AG10803 (cell line): ENCODE results near the gene RBP2.

ENCODE experiments used
- DNase-seq: peaks from one replicate; pipeline ENCODE4 v3.0.0; 2010; ENCODE audit warnings: low read depth
- H3K4me3 ChIP-seq: 2 replicates; pipeline ENCODE4 v1.5.1; 2011; ENCODE audit warnings: mild to moderate bottlenecking, low read length, control low read depth
- TF ChIP-seq, protein P1 (sequence below): conservative IDR thresholded peaks from 2 replicates; pipeline ENCODE4 v1.5.1; 2011; ENCODE audit warnings: mild to moderate bottlenecking, low read length, control low read depth, inconsistent platforms

The RBP2 gene

DNA sequence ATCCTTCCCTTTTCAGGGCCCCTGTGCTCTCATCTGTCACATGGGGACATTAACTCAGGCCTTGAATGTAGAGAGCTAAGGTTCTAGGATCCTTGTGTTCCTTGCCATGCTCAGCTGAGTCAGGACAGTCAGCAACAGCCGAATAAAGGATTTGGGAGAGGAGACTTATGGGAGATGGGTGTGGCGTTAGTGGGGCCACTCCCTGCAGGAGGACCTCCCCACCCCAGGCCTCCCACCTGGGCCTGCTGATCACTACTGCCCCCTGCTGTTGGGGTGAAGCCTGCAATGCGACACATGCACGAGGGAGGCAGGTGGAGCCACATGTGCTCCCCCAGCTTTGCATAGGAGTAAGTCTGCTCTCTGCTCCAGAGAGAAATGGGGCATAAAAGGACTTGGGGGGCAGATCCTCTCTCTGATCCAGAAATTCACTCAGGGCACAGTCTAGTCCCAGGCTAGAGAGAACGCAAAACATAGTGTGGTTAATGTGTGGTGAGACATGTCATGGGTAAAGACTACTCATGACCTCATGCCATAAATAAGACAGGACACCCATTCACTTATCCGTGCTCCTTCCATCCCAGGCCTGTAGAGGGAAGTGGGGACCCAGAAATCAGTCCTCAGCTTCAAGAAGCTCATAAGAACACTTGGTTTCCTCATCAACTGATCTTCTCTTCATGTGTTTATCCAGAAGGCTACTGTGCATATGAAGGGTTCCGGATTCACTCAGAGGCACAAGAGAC is 43.9 kb upstream of the RBP2 start:
- TF ChIP-seq, protein P1, sequence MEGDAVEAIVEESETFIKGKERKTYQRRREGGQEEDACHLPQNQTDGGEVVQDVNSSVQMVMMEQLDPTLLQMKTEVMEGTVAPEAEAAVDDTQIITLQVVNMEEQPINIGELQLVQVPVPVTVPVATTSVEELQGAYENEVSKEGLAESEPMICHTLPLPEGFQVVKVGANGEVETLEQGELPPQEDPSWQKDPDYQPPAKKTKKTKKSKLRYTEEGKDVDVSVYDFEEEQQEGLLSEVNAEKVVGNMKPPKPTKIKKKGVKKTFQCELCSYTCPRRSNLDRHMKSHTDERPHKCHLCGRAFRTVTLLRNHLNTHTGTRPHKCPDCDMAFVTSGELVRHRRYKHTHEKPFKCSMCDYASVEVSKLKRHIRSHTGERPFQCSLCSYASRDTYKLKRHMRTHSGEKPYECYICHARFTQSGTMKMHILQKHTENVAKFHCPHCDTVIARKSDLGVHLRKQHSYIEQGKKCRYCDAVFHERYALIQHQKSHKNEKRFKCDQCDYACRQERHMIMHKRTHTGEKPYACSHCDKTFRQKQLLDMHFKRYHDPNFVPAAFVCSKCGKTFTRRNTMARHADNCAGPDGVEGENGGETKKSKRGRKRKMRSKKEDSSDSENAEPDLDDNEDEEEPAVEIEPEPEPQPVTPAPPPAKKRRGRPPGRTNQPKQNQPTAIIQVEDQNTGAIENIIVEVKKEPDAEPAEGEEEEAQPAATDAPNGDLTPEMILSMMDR: peak; percentile 13; the same call in 1 of the 2 replicates
- DNase-seq: peak; percentile 5
- no peak overlapping the region for H3K4me3 ChIP-seq

DNA sequence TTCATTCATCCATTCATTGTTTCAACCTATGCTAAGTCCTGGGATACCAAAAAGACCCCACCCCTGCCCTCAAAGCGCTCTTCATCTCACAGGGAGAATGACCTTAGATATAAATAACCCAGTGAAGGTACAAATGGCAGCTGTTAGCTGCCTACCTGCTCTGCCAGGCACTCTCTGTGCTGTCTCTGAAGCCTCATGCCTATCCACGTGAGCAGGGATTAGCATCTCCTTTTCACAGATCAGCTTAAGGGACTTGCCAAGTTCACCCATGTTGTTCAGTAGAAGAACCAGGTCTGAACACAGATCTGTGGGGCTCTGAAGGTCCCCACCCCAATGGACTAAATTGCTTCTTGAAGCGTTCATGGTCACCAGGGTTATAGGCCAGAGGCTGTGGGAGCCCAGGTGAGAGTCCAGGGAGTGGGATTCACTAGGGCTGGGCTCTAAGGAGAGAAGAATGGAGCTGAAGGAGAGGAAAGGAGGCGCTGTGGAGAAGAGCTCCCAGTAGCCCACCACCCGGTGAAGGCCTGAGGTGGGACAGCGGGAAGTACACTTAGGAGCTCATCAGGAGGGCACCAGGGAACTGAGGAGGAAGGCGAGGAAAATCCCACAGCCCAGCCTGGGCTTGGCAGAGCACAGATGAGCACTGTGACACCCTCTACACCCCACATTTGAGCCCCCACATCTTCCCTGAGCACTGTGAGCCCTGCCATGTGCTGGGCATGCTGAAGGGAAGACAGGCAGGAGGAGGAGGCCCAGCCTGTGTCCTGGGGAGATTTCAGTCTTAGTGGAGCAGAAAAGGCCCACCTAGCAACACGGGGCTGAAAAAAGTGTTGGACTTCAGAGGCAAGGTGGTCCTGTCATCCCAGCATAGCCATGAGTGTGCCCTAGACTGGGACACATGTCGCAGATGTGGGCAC is 42.9 kb upstream of the RBP2 start:
- no peak overlapping the region for H3K4me3 ChIP-seq
- TF ChIP-seq, protein P1: no peak
- DNase-seq: no peak

GRCh38 chr3:139518306-139518705 is 42.0 kb upstream of the RBP2 start:
- no peak for DNase-seq
- TF ChIP-seq, protein P1: no peak
- no peak overlapping the region for H3K4me3 ChIP-seq

- H3K4me3 ChIP-seq: no peak overlapping the region
- DNase-seq: no peak
- TF ChIP-seq, protein P1: no peak
Measured at GRCh38 chr3:139517321-139518065, 41.2 kb upstream of the RBP2 start.

GRCh38 chr3:139514741-139515140 is 38.4 kb upstream of the RBP2 start:
- no peak overlapping the region for H3K4me3 ChIP-seq
- TF ChIP-seq, protein P1: no peak
- no peak for DNase-seq

GRCh38 chr3:139509631-139510030 is 33.3 kb upstream of the RBP2 start:
- TF ChIP-seq, protein P1: no peak
- H3K4me3 ChIP-seq: no peak overlapping the region
- DNase-seq: no peak
